ENCODE results near the gene BRMS1. TPM values are rescaled to one million over a fixed set of nuclear protein-coding genes. Genes with fewer than 3 reads are reported as not detected.

BRMS1 gene, protein sequence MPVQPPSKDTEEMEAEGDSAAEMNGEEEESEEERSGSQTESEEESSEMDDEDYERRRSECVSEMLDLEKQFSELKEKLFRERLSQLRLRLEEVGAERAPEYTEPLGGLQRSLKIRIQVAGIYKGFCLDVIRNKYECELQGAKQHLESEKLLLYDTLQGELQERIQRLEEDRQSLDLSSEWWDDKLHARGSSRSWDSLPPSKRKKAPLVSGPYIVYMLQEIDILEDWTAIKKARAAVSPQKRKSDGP
- total RNA-seq (2022) (58.1 and 58.2 TPM in 2 replicates), Bru-seq, nascent RNA (percentile 73 among the genes with signal in this experiment), BruChase-seq, experiment 1, labeled RNA remaining after a 2-hour chase (percentile 69 among the genes with signal in this experiment), BruChase-seq, experiment 2, labeled RNA remaining after a 6-hour chase (percentile 82 among the genes with signal in this experiment)
- long read RNA-seq, transcript BRMS1-202 (10 exons, 1,363 nt), result minor isoform, 6 of 149 reads
- long read RNA-seq, transcript BRMS1-201 (10 exons, 1,445 nt), result major isoform, 126 of 149 reads
- long read RNA-seq, partial matches to known transcripts, result 4 of 149 reads
- long read RNA-seq, other reads (novel, unspliced or antisense), result 13 of 149 reads

DNA sequence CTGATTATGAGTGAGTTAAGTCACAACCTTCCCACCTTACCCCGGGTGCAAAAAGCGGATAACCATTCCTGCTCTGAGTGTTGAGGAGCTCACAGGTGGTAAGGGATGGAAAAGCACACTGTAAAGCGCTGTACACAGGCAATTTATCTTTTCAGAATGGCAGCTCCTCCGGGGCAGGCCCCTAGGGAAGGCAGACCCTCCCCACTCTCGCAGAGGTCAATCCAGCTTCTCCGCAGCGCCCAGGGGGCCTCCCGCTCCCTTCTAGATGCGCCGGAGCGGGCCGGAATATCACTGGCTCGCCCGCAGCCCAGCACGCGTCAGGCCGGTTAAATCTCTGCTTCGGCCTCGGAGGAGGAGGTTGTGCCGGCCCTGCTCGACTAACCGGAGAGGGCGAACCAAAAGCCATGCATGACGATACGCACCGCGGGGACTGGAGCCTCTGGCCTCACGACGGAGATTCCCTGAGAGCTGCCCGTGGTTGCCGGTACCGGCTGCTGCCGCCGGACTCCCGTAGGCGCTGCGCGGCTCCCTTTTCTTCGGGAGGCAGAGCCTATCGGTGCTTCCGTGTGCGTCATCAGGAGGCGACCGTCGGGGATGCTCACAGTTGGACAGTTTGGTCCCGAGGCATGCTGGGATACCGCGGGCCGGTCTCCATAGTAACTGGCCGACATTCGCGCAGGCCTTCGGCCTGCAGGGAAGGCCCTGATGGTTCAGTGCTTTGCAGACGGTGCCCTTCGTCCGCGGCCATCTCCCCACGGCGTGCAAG is at the start of gene BRMS1:
Gene BRMS1, minus strand, starts transcription at position 555 of the 766 bp plus-strand sequence. CDS start 2,870 bp downstream, outside the sequence.
- H3K9me3 Mint-ChIP-seq (ENCODE audit: unreplicated experiment), result no peaks in the 10 kb centered on the region
- TF ChIP-seq, protein P1, sequence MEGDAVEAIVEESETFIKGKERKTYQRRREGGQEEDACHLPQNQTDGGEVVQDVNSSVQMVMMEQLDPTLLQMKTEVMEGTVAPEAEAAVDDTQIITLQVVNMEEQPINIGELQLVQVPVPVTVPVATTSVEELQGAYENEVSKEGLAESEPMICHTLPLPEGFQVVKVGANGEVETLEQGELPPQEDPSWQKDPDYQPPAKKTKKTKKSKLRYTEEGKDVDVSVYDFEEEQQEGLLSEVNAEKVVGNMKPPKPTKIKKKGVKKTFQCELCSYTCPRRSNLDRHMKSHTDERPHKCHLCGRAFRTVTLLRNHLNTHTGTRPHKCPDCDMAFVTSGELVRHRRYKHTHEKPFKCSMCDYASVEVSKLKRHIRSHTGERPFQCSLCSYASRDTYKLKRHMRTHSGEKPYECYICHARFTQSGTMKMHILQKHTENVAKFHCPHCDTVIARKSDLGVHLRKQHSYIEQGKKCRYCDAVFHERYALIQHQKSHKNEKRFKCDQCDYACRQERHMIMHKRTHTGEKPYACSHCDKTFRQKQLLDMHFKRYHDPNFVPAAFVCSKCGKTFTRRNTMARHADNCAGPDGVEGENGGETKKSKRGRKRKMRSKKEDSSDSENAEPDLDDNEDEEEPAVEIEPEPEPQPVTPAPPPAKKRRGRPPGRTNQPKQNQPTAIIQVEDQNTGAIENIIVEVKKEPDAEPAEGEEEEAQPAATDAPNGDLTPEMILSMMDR (IDR thresholded peaks at IDR 0.05; ENCODE audit: insufficient read depth in 1 of 2, low read depth in 1 of 2, low read length in 1 of 2, severe bottlenecking in 1 of 2, unreplicated experiment in 1 of 2), result peak in 1 of 2 experiments; percentile 19
- ChIA-PET CTCF (interaction anchor here (0.6 to 2.1 kb wide), 4 partner anchors 9 to 803 kb away, joined by 3 to 17 read pairs (median 6); partner anchors contain the start of gene RIN1), POLR2A (interaction anchor here (0.6 to 2.5 kb wide), 3 partner anchors 33 to 98 kb away, joined by 4 to 10 read pairs (median 7); partner anchors contain the start of gene YIF1A)
- Histone ChIP-seq H3K4me3 (ENCODE audit: low read depth, low read length) (peak within 1 kb of the TSS; percentile 99), H3K9me3 (no peaks in the 10 kb centered on the region), H3K27me3 (replicated peaks; ENCODE audit: control insufficient read depth, insufficient read depth, low read length) (no peaks in the 10 kb centered on the region), H3K36me3 (ENCODE audit: control insufficient read depth, insufficient read depth, low read length) (peaks cover 4% of the 10 kb centered on the region), H3K4me1 (peaks cover 22% of the 10 kb centered on the region)
- no TSS peak for BruUV-seq (replicated peaks)
- peak; percentile 97 to 98 for DNase-seq
- H3K36me3 Mint-ChIP-seq (ENCODE audit: insufficient read depth, unreplicated experiment), result peaks cover 41% of the 10 kb centered on the region
- H3K4me1 Mint-ChIP-seq (ENCODE audit: low read depth, unreplicated experiment), result peaks cover 34% of the 10 kb centered on the region
- H3K4me3 Mint-ChIP-seq (ENCODE audit: unreplicated experiment), result peak within 1 kb of the TSS; percentile 86
- peak within 1 kb of the TSS; percentile 99 for H3K27ac Mint-ChIP-seq (ENCODE audit: unreplicated experiment)
- H3K27me3 Mint-ChIP-seq (ENCODE audit: insufficient read depth, unreplicated experiment), result peaks cover 4% of the 10 kb centered on the region
- intact Hi-C loops (cut with micrococcal nuclease; ENCODE audit: unreplicated experiment), result loop anchor here (1.0 to 2.0 kb wide), 2 partner anchors 27 to 32 kb away; partner anchors contain the start of gene SLC29A2

DNA sequence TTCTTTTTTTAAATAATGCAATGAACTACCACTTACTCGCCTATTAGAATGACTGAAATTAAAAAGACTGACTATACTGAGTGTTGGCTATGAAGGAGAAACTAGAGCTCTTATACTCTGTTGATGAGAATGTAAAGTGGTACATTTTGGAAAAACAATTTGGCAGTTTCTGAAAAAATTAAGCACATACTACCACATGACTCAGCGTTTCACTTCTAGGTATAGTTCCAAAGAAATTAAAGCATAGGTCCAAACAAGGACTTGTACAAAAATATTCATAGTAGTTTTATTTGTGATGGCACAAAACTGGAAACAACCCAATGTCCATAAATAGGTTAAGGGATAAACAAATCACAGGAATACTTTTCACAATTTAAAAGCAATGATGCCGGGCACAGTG is 49.0 kb upstream of the BRMS1 start:
- Histone ChIP-seq H3K4me3 (ENCODE audit: low read depth, low read length) (no peak overlapping the region), H3K9me3 (no peaks in the 10 kb centered on the region), H3K4me1 (no peaks in the 10 kb centered on the region), H3K27me3 (replicated peaks; ENCODE audit: control insufficient read depth, insufficient read depth, low read length) (no peaks in the 10 kb centered on the region), H3K36me3 (ENCODE audit: control insufficient read depth, insufficient read depth, low read length) (no peaks in the 10 kb centered on the region)
- CTCF ChIA-PET, result no interaction called here
- no peaks in the 10 kb centered on the region for H3K4me1 Mint-ChIP-seq (ENCODE audit: low read depth, unreplicated experiment)
- no peak for DNase-seq
- POLR2A ChIA-PET, result no interaction called here
- peaks cover 5% of the 10 kb centered on the region for H3K27me3 Mint-ChIP-seq (ENCODE audit: insufficient read depth, unreplicated experiment)
- no peaks in the 10 kb centered on the region for H3K36me3 Mint-ChIP-seq (ENCODE audit: insufficient read depth, unreplicated experiment)
- intact Hi-C loops (cut with micrococcal nuclease; ENCODE audit: unreplicated experiment), result no loop called here
- TF ChIP-seq, protein P1 (IDR thresholded peaks at IDR 0.05; ENCODE audit: insufficient read depth in 1 of 2, low read depth in 1 of 2, low read length in 1 of 2, severe bottlenecking in 1 of 2, unreplicated experiment in 1 of 2), result no peak
- no peaks in the 10 kb centered on the region for H3K9me3 Mint-ChIP-seq (ENCODE audit: unreplicated experiment)
- no peak overlapping the region for H3K27ac Mint-ChIP-seq (ENCODE audit: unreplicated experiment)
- BruUV-seq (replicated peaks), result no TSS peak
- H3K4me3 Mint-ChIP-seq (ENCODE audit: unreplicated experiment), result no peak overlapping the region

DNA sequence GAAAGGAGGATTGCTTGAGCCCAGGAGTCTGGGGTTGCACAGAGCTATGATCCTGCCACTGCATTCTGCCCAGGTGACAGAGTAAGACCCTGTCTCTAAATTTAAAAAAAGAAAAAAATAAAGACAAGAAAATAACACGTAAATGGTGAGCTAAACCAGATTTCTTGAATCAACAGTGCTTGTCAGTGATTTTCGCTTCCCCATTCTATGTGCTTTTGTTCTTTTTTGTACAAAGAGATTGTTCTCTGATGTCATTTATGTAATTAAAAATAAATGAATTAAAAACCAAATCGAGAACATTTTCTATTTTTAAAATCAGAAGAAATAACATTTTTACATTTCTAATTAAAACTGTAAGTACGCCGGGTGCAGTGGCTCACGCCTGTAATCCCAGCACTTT is 46.4 kb upstream of the BRMS1 start:
- no peak for DNase-seq
- H3K36me3 Mint-ChIP-seq (ENCODE audit: insufficient read depth, unreplicated experiment), result peaks cover 1% of the 10 kb centered on the region
- POLR2A ChIA-PET, result no interaction called here

More for the DNA sequence above, 46.4 kb upstream of the BRMS1 start:
- CTCF ChIA-PET, result no interaction called here
- H3K27ac Mint-ChIP-seq (ENCODE audit: unreplicated experiment), result no peak overlapping the region
- no peaks in the 10 kb centered on the region for H3K4me1 ChIP-seq
- H3K27me3 ChIP-seq (replicated peaks; ENCODE audit: control insufficient read depth, insufficient read depth, low read length), result no peaks in the 10 kb centered on the region
- intact Hi-C loops (cut with micrococcal nuclease; ENCODE audit: unreplicated experiment), result no loop called here
- no peak overlapping the region for H3K4me3 Mint-ChIP-seq (ENCODE audit: unreplicated experiment)
- H3K4me1 Mint-ChIP-seq (ENCODE audit: low read depth, unreplicated experiment), result no peaks in the 10 kb centered on the region
- no peak overlapping the region for H3K4me3 ChIP-seq (ENCODE audit: low read depth, low read length)
- H3K27me3 Mint-ChIP-seq (ENCODE audit: insufficient read depth, unreplicated experiment), result peaks cover 5% of the 10 kb centered on the region
- no peaks in the 10 kb centered on the region for H3K9me3 Mint-ChIP-seq (ENCODE audit: unreplicated experiment)
- TF ChIP-seq, protein P1 (IDR thresholded peaks at IDR 0.05; ENCODE audit: insufficient read depth in 1 of 2, low read depth in 1 of 2, low read length in 1 of 2, severe bottlenecking in 1 of 2, unreplicated experiment in 1 of 2), result no peak
- H3K36me3 ChIP-seq (ENCODE audit: control insufficient read depth, insufficient read depth, low read length), result no peaks in the 10 kb centered on the region
- no TSS peak for BruUV-seq (replicated peaks)
- no peaks in the 10 kb centered on the region for H3K9me3 ChIP-seq

Measured in Caco-2 (cell line).